Measurements from ENCODE around the gene FSTL5. TPM values are rescaled to one million over a fixed set of nuclear protein-coding genes. Genes with fewer than 3 reads are reported as not detected.

FSTL5 gene
- total and polyA plus RNA-seq, 2 experiments from 2014 or later = not detected

- no peak overlapping the region for H3K27ac ChIP-seq
- H3K79me2 ChIP-seq (ENCODE audit: insufficient read depth) = no peaks in the 10 kb centered on the region
- no peaks in the 10 kb centered on the region for H3K9me2 ChIP-seq (ENCODE audit: insufficient read depth)
- no peak overlapping the region for H3K9ac ChIP-seq
- no peak for DNase-seq
- no peaks in the 10 kb centered on the region for H3K27me3 ChIP-seq (replicated peaks; ENCODE audit: insufficient read depth)
- WGBS, 2 experiments (ENCODE audit: low coverage in 1 of 2, low lambda C conversion rate in 2 of 2, missing lambda C conversion rate in 2 of 2) = 8 to 15% methylated on average over 8 of the region's 8 CpGs
- H2AFZ ChIP-seq = no peak overlapping the region
- no peaks in the 10 kb centered on the region for H3K4me1 ChIP-seq (ENCODE audit: insufficient read depth)
- no peak for TF ChIP-seq EZH2phosphoT487 (IDR thresholded peaks at IDR 0.05; ENCODE audit: insufficient read depth, low read depth)
- no peak for TF ChIP-seq EZH2 (IDR thresholded peaks at IDR 0.05; ENCODE audit: insufficient read depth, poor library complexity, severe bottlenecking)
- H3K4me2 ChIP-seq (ENCODE audit: unreplicated experiment) = no peak overlapping the region
- no peaks in the 10 kb centered on the region for H3K36me3 ChIP-seq (ENCODE audit: low read depth)
- in situ Hi-C loops (cut with MboI) = no loop called here
- no peak overlapping the region for H3K4me3 ChIP-seq
- no peaks in the 10 kb centered on the region for H4K20me1 ChIP-seq (ENCODE audit: insufficient read depth)
- H3K9me3 ChIP-seq (ENCODE audit: low read depth) = no peaks in the 10 kb centered on the region
- H3F3A ChIP-seq (ENCODE audit: insufficient read depth) = no peaks in the 10 kb centered on the region
These were observed 106.8 kb downstream of the FSTL5 start for GRCh38 chr4:162056990-162057389.

- in situ Hi-C loops (cut with MboI) = no loop called here
- TF ChIP-seq EZH2 (IDR thresholded peaks at IDR 0.05; ENCODE audit: insufficient read depth, poor library complexity, severe bottlenecking) (no peak), EZH2phosphoT487 (IDR thresholded peaks at IDR 0.05; ENCODE audit: insufficient read depth, low read depth) (no peak)
These were observed 117.7 kb downstream of the FSTL5 start for GRCh38 chr4:162046135-162046534.

GRCh38 chr4:162038112-162038511 is 125.7 kb downstream of the FSTL5 start:
- DNase-seq = no peak
- H3K9me3 ChIP-seq (ENCODE audit: low read depth) = peaks cover 4% of the 10 kb centered on the region
- H2AFZ ChIP-seq = no peak overlapping the region
- H3K4me2 ChIP-seq (ENCODE audit: unreplicated experiment) = no peak overlapping the region
- no peaks in the 10 kb centered on the region for H3F3A ChIP-seq (ENCODE audit: insufficient read depth)
- no peak overlapping the region for H3K9ac ChIP-seq
- H3K27ac ChIP-seq = no peak overlapping the region
- H3K4me1 ChIP-seq (ENCODE audit: insufficient read depth) = no peaks in the 10 kb centered on the region
- in situ Hi-C loops (cut with MboI) = no loop called here
- no peaks in the 10 kb centered on the region for H3K9me2 ChIP-seq (ENCODE audit: insufficient read depth)
- TF ChIP-seq EZH2 (IDR thresholded peaks at IDR 0.05; ENCODE audit: insufficient read depth, poor library complexity, severe bottlenecking) = no peak
- no peak for TF ChIP-seq EZH2phosphoT487 (IDR thresholded peaks at IDR 0.05; ENCODE audit: insufficient read depth, low read depth)
- no peaks in the 10 kb centered on the region for H3K79me2 ChIP-seq (ENCODE audit: insufficient read depth)
- WGBS, 2 experiments (ENCODE audit: low coverage in 1 of 2, low lambda C conversion rate in 2 of 2, missing lambda C conversion rate in 2 of 2) = 12 to 14% methylated on average over 3 of the region's 3 CpGs
- no peaks in the 10 kb centered on the region for H4K20me1 ChIP-seq (ENCODE audit: insufficient read depth)
- H3K27me3 ChIP-seq (replicated peaks; ENCODE audit: insufficient read depth) = no peaks in the 10 kb centered on the region
- H3K36me3 ChIP-seq (ENCODE audit: low read depth) = no peaks in the 10 kb centered on the region
- H3K4me3 ChIP-seq = no peak overlapping the region

More at GRCh38 chr4:162046135-162046534, 117.7 kb downstream of the FSTL5 start:
- H3K9me2 ChIP-seq (ENCODE audit: insufficient read depth) = no peaks in the 10 kb centered on the region
- H2AFZ ChIP-seq = no peak overlapping the region
- H3K79me2 ChIP-seq (ENCODE audit: insufficient read depth) = no peaks in the 10 kb centered on the region
- H3K9me3 ChIP-seq (ENCODE audit: low read depth) = no peaks in the 10 kb centered on the region
- 11 to 16% methylated on average over 4 of the region's 4 CpGs for WGBS, 2 experiments (ENCODE audit: low coverage in 1 of 2, low lambda C conversion rate in 2 of 2, missing lambda C conversion rate in 2 of 2)
- no peaks in the 10 kb centered on the region for H3F3A ChIP-seq (ENCODE audit: insufficient read depth)
- DNase-seq = no peak
- H3K27ac ChIP-seq = no peak overlapping the region
- H3K4me2 ChIP-seq (ENCODE audit: unreplicated experiment) = no peak overlapping the region
- no peak overlapping the region for H3K9ac ChIP-seq
- H3K27me3 ChIP-seq (replicated peaks; ENCODE audit: insufficient read depth) = no peaks in the 10 kb centered on the region
- no peak overlapping the region for H3K4me3 ChIP-seq
- no peaks in the 10 kb centered on the region for H3K36me3 ChIP-seq (ENCODE audit: low read depth)
- H4K20me1 ChIP-seq (ENCODE audit: insufficient read depth) = no peaks in the 10 kb centered on the region
- H3K4me1 ChIP-seq (ENCODE audit: insufficient read depth) = no peaks in the 10 kb centered on the region

GRCh38 chr4:162017863-162018262 is 145.9 kb downstream of the FSTL5 start:
- Histone ChIP-seq H4K20me1 (ENCODE audit: insufficient read depth) (no peaks in the 10 kb centered on the region), H3K9ac (no peak overlapping the region), H3K4me2 (ENCODE audit: unreplicated experiment) (no peak overlapping the region), H3K9me2 (ENCODE audit: insufficient read depth) (no peaks in the 10 kb centered on the region), H3F3A (ENCODE audit: insufficient read depth) (no peaks in the 10 kb centered on the region), H3K79me2 (ENCODE audit: insufficient read depth) (no peaks in the 10 kb centered on the region), H3K4me3 (no peak overlapping the region), H3K36me3 (ENCODE audit: low read depth) (no peaks in the 10 kb centered on the region), H3K4me1 (ENCODE audit: insufficient read depth) (no peaks in the 10 kb centered on the region), H3K27ac (no peak overlapping the region), H2AFZ (no peak overlapping the region), H3K9me3 (ENCODE audit: low read depth) (no peaks in the 10 kb centered on the region), H3K27me3 (replicated peaks; ENCODE audit: insufficient read depth) (no peaks in the 10 kb centered on the region)
- in situ Hi-C loops (cut with MboI) = no loop called here
- DNase-seq = no peak
- TF ChIP-seq EZH2phosphoT487 (IDR thresholded peaks at IDR 0.05; ENCODE audit: insufficient read depth, low read depth) = no peak
- TF ChIP-seq EZH2 (IDR thresholded peaks at IDR 0.05; ENCODE audit: insufficient read depth, poor library complexity, severe bottlenecking) = no peak
- 2 to 8% methylated on average over 2 of the region's 2 CpGs for WGBS, 2 experiments (ENCODE audit: low coverage in 1 of 2, low lambda C conversion rate in 2 of 2, missing lambda C conversion rate in 2 of 2)

GRCh38 chr4:162016991-162017390 is 146.8 kb downstream of the FSTL5 start:
- no peaks in the 10 kb centered on the region for H3K9me2 ChIP-seq (ENCODE audit: insufficient read depth)
- H3K4me2 ChIP-seq (ENCODE audit: unreplicated experiment) = no peak overlapping the region

More at GRCh38 chr4:162016991-162017390, 146.8 kb downstream of the FSTL5 start:
- Histone ChIP-seq H3K9me3 (ENCODE audit: low read depth) (no peaks in the 10 kb centered on the region), H3K4me1 (ENCODE audit: insufficient read depth) (no peaks in the 10 kb centered on the region), H3K4me3 (no peak overlapping the region), H3F3A (ENCODE audit: insufficient read depth) (no peaks in the 10 kb centered on the region), H3K27me3 (replicated peaks; ENCODE audit: insufficient read depth) (no peaks in the 10 kb centered on the region), H3K27ac (no peak overlapping the region), H4K20me1 (ENCODE audit: insufficient read depth) (no peaks in the 10 kb centered on the region), H3K79me2 (ENCODE audit: insufficient read depth) (no peaks in the 10 kb centered on the region), H2AFZ (no peak overlapping the region), H3K9ac (no peak overlapping the region), H3K36me3 (ENCODE audit: low read depth) (no peaks in the 10 kb centered on the region)
- TF ChIP-seq EZH2phosphoT487 (IDR thresholded peaks at IDR 0.05; ENCODE audit: insufficient read depth, low read depth) (no peak), EZH2 (IDR thresholded peaks at IDR 0.05; ENCODE audit: insufficient read depth, poor library complexity, severe bottlenecking) (no peak)
- no peak for DNase-seq
- 27 to 30% methylated on average over 2 of the region's 2 CpGs for WGBS, 2 experiments (ENCODE audit: low coverage in 1 of 2, low lambda C conversion rate in 2 of 2, missing lambda C conversion rate in 2 of 2)
- in situ Hi-C loops (cut with MboI) = no loop called here

Data from GM23248 (cell line).